Fibroblast of lung (primary cell): ENCODE data around the gene MMP25. TPM values are rescaled to one million over a fixed set of nuclear protein-coding genes. Genes with fewer than 3 reads are reported as not detected.
A peak's percentile ranks its signal among the peaks of the same experiment; 100 is the strongest.

ENCODE experiments used
- DNase-seq, 2 donors: peaks; one replicate each; pipeline versions ENCODE4 v3.0.0 to v3.0.0-alpha.2; 2010; ENCODE audit warnings: low read depth in 2 of 2
- H2AFZ ChIP-seq: 2 replicates; pipeline ENCODE4 v1.5.1; 2012; ENCODE audit warnings: low read length, control low read depth, inconsistent platforms
- H3K27ac ChIP-seq: 2 replicates; pipeline ENCODE4 v1.5.1; 2011; ENCODE audit warnings: low read length, control low read depth; ENCODE audit not compliant: insufficient read depth
- H3K27me3 ChIP-seq: 2 replicates; pipeline ENCODE4 v1.5.1; 2011; ENCODE audit warnings: mild to moderate bottlenecking, low read length; ENCODE audit not compliant: control insufficient read depth, insufficient read depth
- H3K36me3 ChIP-seq: 2 replicates; pipeline ENCODE4 v1.5.1; 2011; ENCODE audit warnings: low read length; ENCODE audit not compliant: control insufficient read depth, insufficient read depth
- H3K4me1 ChIP-seq: 2 replicates; pipeline ENCODE4 v1.5.1; 2011; ENCODE audit warnings: low read length; ENCODE audit not compliant: control insufficient read depth, insufficient read depth; ENCODE audit errors: extremely low read depth
- H3K4me2 ChIP-seq: 2 replicates; pipeline ENCODE4 v1.5.1; 2011; ENCODE audit warnings: low read length, control low read depth; ENCODE audit not compliant: insufficient read depth; ENCODE audit errors: extremely low read depth
- H3K4me3 ChIP-seq, 4 experiments: fragments of 200-600 bp in 1 of 4; sonication (generic) in 1 of 4; replicated peaks in 1 of 4; 2 replicates each; pipeline ENCODE4 v1.5.1; 2011 to 2016; ENCODE audit warnings: low read length in 4 of 4, low read depth in 3 of 4, mild to moderate bottlenecking in 3 of 4, control low read depth in 2 of 4, inconsistent platforms in 1 of 4, mixed read lengths in 1 of 4; ENCODE audit not compliant: insufficient read depth in 1 of 4; ENCODE audit errors: control extremely low read depth in 1 of 4
- H3K79me2 ChIP-seq: 2 replicates; pipeline ENCODE4 v1.5.1; 2012; ENCODE audit warnings: mild to moderate bottlenecking, low read length, inconsistent platforms; ENCODE audit not compliant: control insufficient read depth, insufficient read depth
- H3K9ac ChIP-seq: 2 replicates; pipeline ENCODE4 v1.5.1; 2011; ENCODE audit warnings: mild to moderate bottlenecking, low read length, control low read depth; ENCODE audit not compliant: insufficient read depth
- H3K9me3 ChIP-seq: 2 replicates; pipeline ENCODE4 v1.5.1; 2012; ENCODE audit warnings: low read depth, low read length; ENCODE audit not compliant: control insufficient read depth, insufficient read depth
- H4K20me1 ChIP-seq: 2 replicates; pipeline ENCODE4 v1.5.1; 2011; ENCODE audit warnings: low read length; ENCODE audit not compliant: control insufficient read depth, insufficient read depth; ENCODE audit errors: extremely low read depth
- CTCF ChIP-seq, 2 donors: IDR thresholded peaks in 1 of 2; conservative IDR thresholded peaks in 1 of 2; 1 replicate in 1 of 2; 2 replicates in 1 of 2; pipeline ENCODE4 v1.5.1; 2011 to 2012; ENCODE audit warnings: low read length in 2 of 2, control low read depth in 1 of 2, inconsistent platforms in 1 of 2, low read depth in 1 of 2, mild to moderate bottlenecking in 1 of 2
- EZH2 ChIP-seq: IDR thresholded peaks from 2 replicates; pipeline ENCODE4 v1.5.1; 2012; ENCODE audit warnings: low read length, control low read depth, mild to moderate bottlenecking; ENCODE audit errors: missing control alignments
- polyA plus RNA-seq, 2 donors: library from polyadenylated mRNA; depleted of rRNA in 1 of 2; stranded (reverse) in 1 of 2; unstranded in 1 of 2; fragments of >200 nt; gene quantifications; 2 replicates each; pipeline ENCODE4 v1.2.1, GENCODE V29; 2011 to 2012; ENCODE audit warnings: missing spikeins in 1 of 2
- total RNA-seq: library from RNA; depleted of rRNA; stranded (reverse); fragments of >200 nt; gene quantifications from 2 replicates; pipeline ENCODE4 v1.2.1, GENCODE V29; 2014

Gene MMP25
- total and polyA plus RNA-seq, 2 donors (not counting 1 experiment from before 2014, with no cell fraction given), result 0.03 TPM; not detected in 1

- H3K27me3 ChIP-seq, result no peaks in the 10 kb centered on the region
- H3K9ac ChIP-seq, result peak overlapping the region; percentile 99
- H3K79me2 ChIP-seq, result peaks cover 2% of the 10 kb centered on the region
- DNase-seq, result peak; percentile 88 to 96
- peak overlapping the region; percentile 99 for H3K27ac ChIP-seq
- TF ChIP-seq CTCF (conservative IDR thresholded peaks at IDR 0.05 in 1 of 2, IDR thresholded peaks at IDR 0.05 in 1 of 2; ENCODE audit: low read depth in 1 of 2, low read length in 2 of 2) (peak; percentile 26 to 39), EZH2 (no peak)
- H2AFZ ChIP-seq, result no peak overlapping the region
- peak overlapping the region; percentile 54 to 100 (median 96) for H3K4me3 ChIP-seq
- H3K4me1 ChIP-seq, result peaks cover 7% of the 10 kb centered on the region
- H3K4me2 ChIP-seq, result peak overlapping the region; percentile 86
- no peaks in the 10 kb centered on the region for H3K9me3 ChIP-seq
- peaks cover 19% of the 10 kb centered on the region for H3K36me3 ChIP-seq
- no peaks in the 10 kb centered on the region for H4K20me1 ChIP-seq
Observed at GRCh38 chr16:3021449-3022207, 24.7 kb upstream of the MMP25 start.

GRCh38 chr16:3022208-3022683 lies 24.1 kb upstream of the MMP25 start:
- H3K79me2 ChIP-seq, result peaks cover 2% of the 10 kb centered on the region
- no peaks in the 10 kb centered on the region for H3K9me3 ChIP-seq
- TF ChIP-seq CTCF (conservative IDR thresholded peaks at IDR 0.05 in 1 of 2, IDR thresholded peaks at IDR 0.05 in 1 of 2; ENCODE audit: low read depth in 1 of 2, low read length in 2 of 2) (no peak), EZH2 (no peak)
- DNase-seq, result peak; percentile 93 to 96
- no peak overlapping the region for H2AFZ ChIP-seq
- peaks cover 7% of the 10 kb centered on the region for H3K4me1 ChIP-seq
- peak overlapping the region; percentile 99 for H3K4me2 ChIP-seq
- H3K36me3 ChIP-seq, result peaks cover 24% of the 10 kb centered on the region
- no peaks in the 10 kb centered on the region for H3K27me3 ChIP-seq
- H4K20me1 ChIP-seq, result no peaks in the 10 kb centered on the region
- peak overlapping the region; percentile 99 for H3K9ac ChIP-seq
- H3K4me3 ChIP-seq, result peak overlapping the region; percentile 68 to 100 (median 96)
- H3K27ac ChIP-seq, result peak overlapping the region; percentile 99

GRCh38 chr16:3022684-3023414 lies 23.5 kb upstream of the MMP25 start:
- peak overlapping the region; percentile 51 to 100 (median 82) for H3K4me3 ChIP-seq
- peaks cover 7% of the 10 kb centered on the region for H3K4me1 ChIP-seq
- TF ChIP-seq EZH2 (no peak), CTCF (conservative IDR thresholded peaks at IDR 0.05 in 1 of 2, IDR thresholded peaks at IDR 0.05 in 1 of 2; ENCODE audit: low read depth in 1 of 2, low read length in 2 of 2) (no peak)
- DNase-seq, result peak in 1 of 2 donors; percentile 14
- peak overlapping the region; percentile 78 for H3K9ac ChIP-seq
- H3K27me3 ChIP-seq, result no peaks in the 10 kb centered on the region
- H2AFZ ChIP-seq, result no peak overlapping the region
- peaks cover 2% of the 10 kb centered on the region for H3K79me2 ChIP-seq
- no peaks in the 10 kb centered on the region for H4K20me1 ChIP-seq
- H3K9me3 ChIP-seq, result no peaks in the 10 kb centered on the region
- peak overlapping the region; percentile 99 for H3K27ac ChIP-seq
- H3K4me2 ChIP-seq, result peak overlapping the region; percentile 99
- H3K36me3 ChIP-seq, result peaks cover 25% of the 10 kb centered on the region
